HL-60/S4 treated with phorbol 12-myristate 13-acetate at 8.2 ng/mL for 4 days and 3 days (cell line): ENCODE measurements around the gene PELI2.
"Not testable (repeated sequence)": the region's sequence is repeated elsewhere in the genome, so short reads cannot be mapped to it uniquely, and the experiment has no call there.

Experiments
- in situ Hi-C: fragments of 300-500 bp; cut with MboI; formaldehyde crosslinking; loops from 2 replicates; pipeline ENCODE4 v1.15.0; 2022; ENCODE audit warnings: low sequenced_read_pairs

The PELI2 gene

DNA sequence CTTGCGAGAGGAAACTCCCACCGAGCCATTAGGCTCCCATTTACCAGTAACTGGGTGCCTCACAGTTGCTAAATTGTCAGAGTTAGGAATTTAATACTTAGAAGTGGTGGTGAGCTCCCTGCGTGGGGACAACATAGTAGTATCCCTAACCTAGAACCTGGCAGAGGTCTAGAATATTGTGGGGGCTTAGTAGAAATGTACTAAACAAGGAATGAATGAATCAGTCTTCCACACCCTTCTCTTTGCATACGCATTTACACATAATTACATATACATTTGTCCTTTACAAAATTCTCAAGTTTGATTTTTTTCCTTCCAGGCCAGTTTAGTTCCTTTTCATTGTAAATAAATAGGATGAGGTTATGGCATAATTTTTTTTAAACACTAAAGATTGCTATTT, 24.1 kb downstream of the PELI2 start:
- in situ Hi-C loops: no loop called here

DNA sequence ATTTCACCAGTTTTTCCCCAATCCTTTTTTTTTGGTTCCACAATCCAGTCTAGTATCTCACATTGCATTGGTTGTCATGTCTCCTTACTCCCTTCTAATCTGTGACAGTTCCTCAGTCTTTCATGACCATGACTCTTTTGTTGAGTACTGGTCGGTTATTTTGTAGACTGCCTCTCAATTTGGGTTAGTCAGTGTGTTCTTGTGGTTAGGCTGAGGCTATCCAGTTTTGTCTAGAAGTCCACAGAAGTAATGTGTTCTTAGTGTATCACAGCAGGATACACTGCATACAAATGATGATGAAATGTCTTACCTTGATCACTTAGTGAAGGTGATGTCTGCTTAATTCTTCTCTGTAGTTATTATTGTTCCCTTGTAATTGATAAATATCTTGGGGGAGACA, 24.8 kb downstream of the PELI2 start:
- in situ Hi-C loops: no loop called here

DNA sequence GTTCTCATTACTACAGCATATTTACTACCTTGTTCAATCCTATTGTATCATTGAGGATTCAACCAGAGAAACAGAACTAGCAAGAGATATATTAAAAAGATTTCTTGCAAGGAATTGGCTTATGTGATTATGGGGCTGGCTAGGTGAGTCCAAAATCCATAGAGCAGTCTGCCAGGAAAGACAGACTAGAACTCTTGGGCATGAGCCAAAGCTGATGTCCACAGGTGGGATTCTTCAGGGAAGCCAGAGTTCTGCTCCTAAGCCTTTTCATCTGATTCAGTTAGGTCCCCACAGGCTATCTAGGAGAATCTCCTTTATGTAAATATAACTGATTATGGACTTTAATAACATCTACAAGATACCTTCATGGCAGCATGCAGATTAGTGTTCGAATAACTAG, 26.0 kb downstream of the PELI2 start:
- in situ Hi-C loops: no loop called here

DNA sequence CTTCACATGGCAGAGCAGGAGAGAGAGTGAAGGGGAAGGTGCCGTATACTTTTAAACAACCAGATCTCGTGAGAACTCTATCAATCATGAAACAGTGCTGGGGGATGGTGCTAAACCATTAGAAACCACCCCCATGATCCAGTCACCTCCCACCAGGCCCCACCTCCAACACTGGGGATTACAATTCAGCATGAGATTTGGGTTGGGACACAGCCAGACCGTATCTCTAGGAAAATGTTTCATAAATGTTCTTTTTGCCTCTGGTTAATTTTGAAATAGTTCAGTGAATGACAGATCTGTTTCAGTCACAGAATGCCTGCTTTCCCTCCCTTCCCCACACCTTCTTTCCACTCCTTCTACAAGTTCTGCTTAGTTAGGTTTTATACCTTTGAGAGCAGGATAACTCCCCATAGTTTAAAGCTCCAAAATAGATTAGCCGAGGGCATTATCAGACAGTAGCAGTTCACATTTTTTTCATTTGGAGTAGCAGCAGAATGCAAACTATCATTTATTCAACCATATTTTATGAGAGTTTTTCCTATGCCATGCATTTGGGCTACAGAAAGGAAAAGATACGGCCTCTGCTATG, 27.1 kb downstream of the PELI2 start:
- in situ Hi-C loops: no loop called here

DNA sequence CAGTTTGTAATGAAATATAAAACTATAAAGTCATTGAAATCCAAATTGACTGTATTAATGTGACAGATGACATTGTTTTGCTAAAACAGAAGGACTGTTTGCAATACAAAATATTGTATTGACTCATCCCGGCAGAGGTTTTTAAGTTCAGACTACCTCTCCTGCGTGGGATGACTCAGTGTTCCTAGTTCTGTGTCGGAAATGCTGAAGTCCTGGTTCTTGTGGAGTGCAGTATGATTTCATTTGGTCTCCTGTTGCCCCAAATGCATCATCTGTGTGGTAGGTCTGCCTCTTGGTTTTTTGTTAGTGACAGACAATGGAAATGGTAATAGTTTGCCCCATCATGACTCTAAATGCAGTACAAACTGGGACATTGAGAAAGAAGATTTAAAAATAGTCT, 27.8 kb downstream of the PELI2 start:
- in situ Hi-C loops: no loop called here

DNA sequence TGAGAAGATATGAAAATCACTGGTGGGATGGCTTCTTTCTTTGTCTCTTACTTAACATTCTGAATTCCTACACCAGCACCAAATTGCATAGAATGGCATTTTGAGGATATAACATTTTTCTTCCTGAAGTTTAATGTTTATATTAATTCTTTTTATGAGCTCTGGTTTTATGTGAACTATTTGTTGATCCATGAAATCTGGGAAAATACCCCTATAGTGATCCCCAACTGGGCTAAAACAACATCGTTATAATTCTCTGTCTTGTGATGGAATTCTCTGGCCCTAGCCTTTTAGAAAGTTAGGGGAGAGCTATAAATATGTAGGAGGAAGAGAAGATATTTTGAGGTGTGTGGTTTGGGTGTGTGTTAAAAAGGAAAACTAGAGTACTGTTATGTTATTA, 29.2 kb downstream of the PELI2 start:
- in situ Hi-C loops: no loop called here

DNA sequence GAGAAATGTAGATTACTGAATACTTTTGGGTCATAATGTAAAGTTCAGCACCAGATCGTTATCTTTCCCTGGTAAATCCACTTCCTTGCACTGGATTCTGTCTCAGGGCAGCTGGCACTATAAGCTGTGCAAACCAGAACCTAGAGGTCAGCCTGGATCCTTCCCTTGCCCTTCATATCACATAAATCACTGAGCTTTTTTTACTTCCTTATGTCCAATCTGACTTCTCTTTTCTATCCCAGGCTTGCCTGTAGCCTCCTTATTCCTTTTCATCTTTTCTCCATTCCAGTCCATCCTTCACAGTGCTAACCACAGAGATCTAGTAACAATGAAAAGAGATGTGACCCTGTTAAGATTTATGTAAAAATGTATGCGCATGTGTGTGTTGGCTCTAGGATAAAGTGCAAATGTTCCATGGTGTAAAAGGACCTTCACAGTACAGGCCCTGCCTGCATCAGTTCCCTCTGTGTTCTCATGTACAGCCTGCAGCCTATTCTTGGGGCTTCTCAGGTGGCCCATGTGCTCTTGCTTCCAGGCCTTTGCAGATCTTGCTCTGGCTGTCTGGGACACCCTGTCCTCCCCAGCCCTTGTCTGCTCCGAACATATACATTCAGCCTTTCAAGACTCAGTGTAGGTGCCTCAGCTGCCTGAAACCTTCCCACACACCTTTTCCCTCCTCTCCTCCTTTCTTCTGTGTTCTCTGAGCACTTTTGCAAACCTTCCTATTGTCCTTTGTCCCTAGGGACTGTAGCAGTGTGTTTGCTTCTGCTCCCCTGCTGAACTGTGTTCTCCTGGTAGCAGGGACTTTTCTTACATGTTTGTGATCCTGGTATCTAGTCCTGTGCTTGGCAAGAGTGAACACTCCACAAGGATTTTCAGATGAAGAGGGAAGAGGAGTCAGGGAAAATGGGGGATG, 30.0 kb downstream of the PELI2 start:
- in situ Hi-C loops: no loop called here

DNA sequence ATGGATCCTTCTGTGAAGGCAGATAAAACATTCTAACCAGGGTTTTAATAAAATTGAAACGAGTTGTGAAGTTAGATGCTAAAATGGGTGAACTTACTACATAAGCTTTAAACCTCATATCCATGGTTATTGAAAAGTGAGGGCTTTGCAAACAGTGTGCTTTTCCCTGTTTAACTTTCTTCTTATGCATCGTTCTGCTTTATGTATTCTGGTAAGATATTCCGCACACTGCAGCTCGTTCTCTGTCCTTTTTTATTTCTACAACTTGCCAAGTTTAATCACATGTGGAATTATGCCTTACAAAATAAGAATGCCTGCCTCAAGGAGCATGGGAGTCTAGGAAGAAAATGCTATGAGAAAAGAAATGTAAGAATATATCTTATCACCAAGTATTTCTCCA, 30.9 kb downstream of the PELI2 start:
- in situ Hi-C loops: no loop called here

DNA sequence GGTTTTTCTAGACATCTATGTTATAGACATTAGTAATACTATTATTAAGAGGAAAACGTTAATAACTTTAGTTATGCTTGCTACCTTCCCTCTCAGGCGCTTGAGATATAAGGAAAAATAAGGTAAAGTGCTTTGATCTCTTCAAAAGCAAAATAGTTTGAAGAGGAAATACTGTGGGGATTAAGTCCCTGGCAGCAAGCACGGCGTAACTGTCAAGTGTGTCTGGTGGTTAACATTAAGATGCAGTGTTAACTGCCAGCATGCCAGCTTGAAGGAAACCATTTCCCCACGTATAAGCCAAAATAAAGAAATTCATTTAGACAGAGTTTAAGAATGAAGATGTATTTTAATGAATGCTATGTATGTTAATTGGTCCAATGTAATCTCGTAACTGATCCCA, 31.8 kb downstream of the PELI2 start:
- in situ Hi-C loops: no loop called here

DNA sequence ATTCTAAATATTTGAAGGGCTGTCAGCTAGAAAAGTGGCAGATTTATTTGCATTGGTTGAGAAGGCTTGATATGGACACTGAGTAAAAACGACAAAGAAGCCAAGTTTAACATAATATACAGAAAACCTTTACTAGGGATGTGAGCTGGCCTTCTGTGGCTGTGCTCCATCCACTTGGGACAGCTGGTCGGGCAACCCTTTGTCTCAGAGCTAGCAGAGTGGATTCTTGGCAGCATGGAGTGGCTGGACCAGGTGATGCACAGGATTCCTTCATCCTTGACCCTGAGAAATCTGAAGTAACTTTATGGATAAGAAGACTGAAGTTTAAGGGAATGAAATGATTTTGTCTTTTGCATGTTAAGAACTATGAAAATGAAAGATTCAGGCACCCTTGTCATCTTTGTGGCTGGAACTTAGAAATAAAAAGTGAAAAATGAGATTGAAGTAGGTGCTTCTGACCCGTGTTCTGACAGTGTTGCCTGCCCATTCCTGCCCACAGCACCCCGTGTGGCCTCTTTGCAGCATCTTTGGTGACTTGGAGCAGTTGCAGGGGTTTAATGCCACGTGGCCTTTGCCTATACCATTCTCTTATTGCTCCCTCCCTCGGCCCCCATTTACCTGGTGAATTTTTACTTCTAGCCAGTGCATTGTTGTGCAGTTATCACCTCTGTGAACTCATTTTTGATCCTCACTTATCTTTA, 32.6 kb downstream of the PELI2 start:
- in situ Hi-C loops: no loop called here

DNA sequence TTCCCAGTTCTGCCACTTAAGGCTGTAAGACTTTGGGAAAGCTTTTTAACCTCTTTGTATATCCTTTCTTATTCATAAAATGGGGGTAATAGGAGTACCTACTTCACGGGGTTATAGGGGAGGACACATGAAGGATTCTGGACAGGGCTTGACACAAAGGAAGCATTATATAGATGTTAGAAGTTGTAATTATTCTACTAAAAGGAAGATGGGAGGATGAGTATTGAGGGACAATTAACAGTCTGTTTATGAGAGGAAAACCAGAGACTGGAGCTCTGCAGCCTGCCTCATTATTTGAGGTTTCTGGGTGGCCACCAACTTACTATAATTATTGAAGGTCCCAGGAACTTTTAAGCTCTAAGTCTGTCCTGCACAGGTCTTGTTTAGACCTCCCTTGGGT, 34.0 kb downstream of the PELI2 start:
- in situ Hi-C loops: no loop called here

DNA sequence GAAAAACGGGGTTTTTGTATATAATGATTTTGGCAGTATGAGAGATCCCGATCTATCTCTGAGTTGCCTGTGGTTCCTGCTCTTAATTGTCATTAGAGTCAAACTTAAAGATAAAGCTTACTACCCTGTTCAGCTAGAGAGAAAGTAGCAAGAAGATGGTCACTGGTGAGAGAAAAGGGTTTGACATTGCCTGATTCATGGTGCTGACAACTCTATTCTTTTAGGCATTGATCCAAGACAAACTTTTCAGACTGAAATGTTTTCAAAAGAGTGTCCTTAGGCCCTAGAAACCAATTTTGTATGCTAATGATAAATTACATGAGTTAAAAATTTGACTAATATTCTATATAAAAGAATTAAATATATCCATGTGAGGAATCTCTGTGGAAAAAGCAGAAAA, 35.1 kb downstream of the PELI2 start:
- in situ Hi-C loops: no loop called here

DNA sequence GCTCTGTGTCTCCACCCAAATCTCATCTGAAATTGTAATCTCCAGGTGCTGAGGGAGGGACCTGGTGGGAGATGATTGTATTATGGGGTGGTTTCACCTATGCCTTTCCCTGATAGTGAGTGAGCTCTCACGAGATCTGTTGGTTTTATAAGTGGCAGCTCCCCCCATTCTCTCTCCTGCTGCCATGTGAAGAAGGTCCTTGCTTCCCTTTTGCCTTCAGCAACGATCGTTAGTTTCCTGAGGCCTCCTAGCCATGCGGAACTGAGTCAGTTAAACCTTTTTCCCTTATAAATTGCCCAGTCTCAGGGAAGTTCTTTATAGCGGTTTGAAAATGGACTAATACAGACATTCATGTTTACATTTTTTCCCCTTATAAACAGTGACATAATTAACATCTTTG, 36.1 kb downstream of the PELI2 start:
- in situ Hi-C loops: no loop called here

DNA sequence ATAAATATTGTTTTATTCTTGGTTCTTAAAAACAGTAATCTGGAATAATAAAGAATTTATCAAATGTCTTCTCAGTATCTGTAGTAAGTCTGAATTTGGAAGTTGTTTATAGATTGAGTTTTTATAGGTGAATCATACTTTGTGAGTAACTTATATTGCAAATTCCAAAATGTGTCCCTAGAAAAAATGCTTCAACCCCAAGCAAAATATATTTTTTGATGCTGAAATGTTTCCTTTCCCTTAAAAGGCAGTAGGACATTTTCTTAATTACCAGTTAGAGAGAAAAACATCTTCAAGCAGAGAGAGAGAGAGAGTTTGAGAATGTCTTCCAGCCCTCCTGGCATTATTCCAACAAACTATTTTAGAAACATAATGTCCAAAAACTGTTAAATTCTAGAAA, 37.9 kb downstream of the PELI2 start:
- in situ Hi-C loops: no loop called here

DNA sequence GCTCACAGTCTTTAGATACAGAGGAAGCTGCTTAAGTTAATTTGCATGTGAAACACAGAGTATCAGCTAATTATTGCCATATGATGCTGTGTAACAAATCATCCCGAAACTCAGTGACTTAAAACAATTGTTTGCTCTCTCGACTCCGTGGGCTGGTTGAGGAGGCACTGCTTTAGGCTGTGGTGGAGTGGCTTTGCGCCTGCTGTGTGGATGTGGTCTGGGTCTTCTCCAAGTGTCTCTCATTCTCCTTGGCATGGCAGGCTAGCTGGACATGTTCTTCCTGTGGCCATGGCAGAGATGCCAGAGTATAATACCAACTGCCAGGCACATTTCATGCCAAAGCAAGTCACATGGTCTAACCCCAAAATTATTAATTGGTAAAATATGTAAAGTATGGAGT, 40.9 kb downstream of the PELI2 start:
- in situ Hi-C loops: no loop called here

DNA sequence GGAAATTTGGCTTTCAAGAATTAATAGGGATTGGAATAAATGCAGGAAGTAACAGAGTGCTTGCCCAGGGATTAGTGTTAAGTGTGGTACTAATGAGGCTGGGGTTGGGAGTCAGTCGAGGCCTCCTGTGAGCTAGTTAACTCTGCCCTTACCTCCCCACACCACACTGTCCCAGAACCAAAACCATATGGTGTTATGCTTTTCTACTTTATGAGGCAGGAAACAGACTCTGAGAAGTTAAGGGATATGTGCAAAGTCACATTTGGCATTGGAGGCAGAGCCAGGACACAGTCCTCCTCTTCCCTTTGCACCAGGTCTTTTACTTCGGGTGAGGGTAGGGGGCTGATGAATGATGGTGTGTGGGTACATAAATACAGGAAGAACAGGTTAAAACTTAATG, 41.9 kb downstream of the PELI2 start:
- in situ Hi-C loops: no loop called here

DNA sequence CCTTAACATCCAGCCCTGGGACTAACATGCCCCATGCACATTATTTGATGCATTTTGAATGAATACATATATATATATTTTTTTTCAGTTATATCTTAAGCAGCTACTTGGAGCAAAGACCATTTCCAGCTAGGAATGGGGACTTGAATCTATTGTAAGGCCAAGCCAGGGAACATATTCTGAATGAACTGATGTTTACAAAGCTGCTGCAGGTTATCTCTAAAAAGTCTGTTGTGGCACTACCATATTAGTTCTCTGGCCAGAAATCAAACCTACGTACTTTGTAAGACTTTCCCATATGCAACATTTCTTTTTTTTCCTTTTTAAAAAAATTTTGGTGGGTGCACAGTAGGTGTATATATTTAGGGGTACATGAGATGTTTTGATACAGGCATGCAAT, 43.4 kb downstream of the PELI2 start:
- in situ Hi-C loops: no loop called here

DNA sequence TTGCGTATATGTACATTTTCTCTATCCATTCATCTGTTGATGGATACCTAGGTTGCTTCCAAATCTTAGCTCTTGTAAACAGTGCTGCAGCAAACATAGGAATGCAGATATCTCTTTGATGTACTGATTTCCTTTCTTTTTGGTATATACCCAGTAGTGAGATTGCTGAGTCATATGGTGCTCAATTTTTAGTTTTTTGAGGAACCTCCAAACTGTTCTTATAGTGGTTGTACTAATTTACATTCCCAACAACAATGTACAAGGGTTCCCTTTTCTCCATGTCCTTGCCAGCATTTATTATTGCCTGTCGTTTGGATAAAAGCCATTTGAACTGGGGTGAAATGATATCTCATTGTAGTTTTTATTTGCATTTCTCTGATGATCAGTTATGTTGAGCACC, 44.3 kb downstream of the PELI2 start:
- in situ Hi-C loops: no loop called here

DNA sequence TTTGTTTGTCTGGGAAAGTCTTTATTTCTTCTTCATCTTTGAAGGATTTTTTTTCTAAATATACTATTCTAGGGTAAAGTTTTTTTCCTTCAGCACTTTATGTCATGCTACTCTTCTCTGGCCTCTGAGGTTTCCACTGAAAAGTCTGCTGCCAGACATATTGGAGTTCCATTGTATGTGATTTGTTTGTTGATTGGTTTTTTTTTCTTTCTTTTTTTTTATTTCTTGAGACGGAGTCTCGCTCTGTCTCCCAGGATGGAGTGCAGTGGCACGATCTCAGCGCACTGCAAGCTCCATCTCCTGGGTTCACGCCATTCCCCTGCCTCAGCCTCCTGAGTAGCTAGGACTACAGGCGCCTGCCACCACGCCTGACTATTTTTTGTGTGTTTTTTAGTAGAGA, 48.4 kb downstream of the PELI2 start:
- in situ Hi-C loops: not testable (repeated sequence)

DNA sequence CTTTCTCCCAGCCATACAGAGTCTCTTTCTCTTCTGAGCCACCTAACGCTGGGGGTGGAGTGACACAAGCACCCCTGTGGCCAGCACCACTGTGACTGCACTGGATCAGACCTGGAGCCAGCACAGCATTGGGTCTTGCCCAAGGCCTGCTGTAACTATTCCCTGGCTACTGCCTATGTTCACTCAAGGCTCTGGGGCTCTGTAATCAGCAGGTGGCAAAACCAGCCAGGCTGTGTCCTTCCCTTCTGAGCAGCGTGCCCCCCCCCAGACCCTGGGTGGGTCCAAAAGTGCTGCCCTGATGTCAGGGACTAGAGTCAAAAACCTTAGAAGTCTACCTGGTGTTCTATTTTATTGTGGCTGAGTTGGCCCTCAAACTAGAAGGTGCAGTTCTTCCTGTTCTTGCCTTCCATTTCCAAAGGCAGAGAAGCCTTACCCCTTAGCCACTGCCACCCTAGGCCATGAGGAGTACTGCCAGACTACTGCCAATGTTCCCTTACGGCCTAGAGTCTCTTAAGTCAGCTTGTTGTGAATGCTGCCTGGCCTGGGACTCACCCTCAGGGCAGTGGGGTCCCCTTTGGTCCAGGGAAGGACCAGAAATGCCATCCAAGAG, 49.9 kb downstream of the PELI2 start:
- in situ Hi-C loops: no loop called here

DNA sequence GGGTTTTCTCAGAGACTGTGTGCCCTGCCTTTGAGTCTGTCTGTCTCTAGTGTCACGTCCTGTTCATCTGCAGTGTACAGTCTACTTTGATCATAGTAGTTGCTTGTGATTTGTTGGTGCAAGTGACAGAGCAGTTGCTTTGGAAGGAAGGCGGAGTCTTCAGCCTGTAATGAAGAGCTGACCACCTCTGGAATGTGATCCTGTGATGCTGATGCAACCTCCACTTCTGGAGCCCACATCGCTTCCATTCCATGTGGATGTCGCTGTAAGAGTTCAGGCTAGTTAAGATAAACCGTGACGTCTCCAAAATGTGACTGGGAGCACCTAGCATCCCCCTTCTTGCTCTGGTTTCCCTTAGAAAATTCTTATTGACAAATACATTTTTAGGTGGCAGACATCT, 51.8 kb downstream of the PELI2 start:
- in situ Hi-C loops: no loop called here
